OCI-LY3 (cell line): ENCODE measurements around the gene EIF5A.

ENCODE experiments used
- H2AFZ ChIP-seq: fragments of 200-600, 300-600 bp; shearing (Covaris generic); 2 replicates; pipeline ENCODE4 v1.6.0; 2014; ENCODE audit warnings: antibody characterized with exemption, low read depth, low read length
- H3K27ac ChIP-seq: fragments of 200-600, 300-600 bp; sonication (generic); 2 replicates; pipeline ENCODE4 v1.5.1; 2014; ENCODE audit warnings: mild to moderate bottlenecking, low read length, moderate library complexity, mixed read lengths
- H3K27me3 ChIP-seq: fragments of 200-600, 300-600 bp; sonication (generic); 2 replicates; pipeline ENCODE4 v1.6.1; 2014; ENCODE audit warnings: low read depth, low read length, mixed read lengths
- H3K36me3 ChIP-seq: fragments of 200-600, 300-600 bp; sonication (generic); replicated peaks from 2 replicates; pipeline ENCODE3; 2014; ENCODE audit warnings: low read depth, low read length, mixed read lengths
- H3K4me1 ChIP-seq: fragments of 300-600, 200-600 bp; sonication (generic); 2 replicates; pipeline ENCODE4 v1.6.1; 2014; ENCODE audit warnings: low read length, mixed read lengths
- H3K4me2 ChIP-seq: fragments of 200-600, 300-600 bp; sonication (generic); 2 replicates; pipeline ENCODE4 v1.6.1; 2014; ENCODE audit warnings: low read length, mixed read lengths
- H3K4me3 ChIP-seq: fragments of 300-600, 200-600 bp; sonication (generic); 2 replicates; pipeline ENCODE4 v1.5.1; 2014; ENCODE audit warnings: antibody characterized with exemption, mild to moderate bottlenecking, low read length, moderate library complexity
- H3K79me2 ChIP-seq: fragments of 300-600, 200-600 bp; shearing (Covaris generic); 2 replicates; pipeline ENCODE4 v1.6.1; 2014; ENCODE audit warnings: mild to moderate bottlenecking, low read length, mixed read lengths
- H3K9ac ChIP-seq: fragments of 300-600, 200-600 bp; shearing (Covaris generic); 2 replicates; pipeline ENCODE4 v1.6.0; 2014; ENCODE audit warnings: mild to moderate bottlenecking, low read length, moderate library complexity
- H3K9me3 ChIP-seq: fragments of 200-600, 300-600 bp; shearing (Covaris generic); 2 replicates; pipeline ENCODE4 v1.6.1; 2014; ENCODE audit warnings: low read length, mixed read lengths; ENCODE audit not compliant: insufficient read depth
- H4K20me1 ChIP-seq: fragments of 200-600, 300-600 bp; sonication (generic); 2 replicates; pipeline ENCODE4 v1.6.1; 2016; ENCODE audit warnings: low read length, mixed read lengths; ENCODE audit not compliant: insufficient read depth
- CTCF ChIP-seq: fragments of 200-600, 300-600 bp; sonication (generic); IDR thresholded peaks from 2 replicates; pipeline ENCODE4 v1.5.1; 2014; ENCODE audit warnings: antibody characterized with exemption, low read length, low read depth
- EZH2phosphoT487 ChIP-seq: fragments of 200-600 bp; shearing (Covaris generic); IDR thresholded peaks from 2 replicates; pipeline ENCODE4 v1.6.1; 2018; ENCODE audit warnings: antibody characterized with exemption, mixed run types, low read depth

The EIF5A gene

GRCh38 chr17:7289256-7290032 is 18.0 kb upstream of the EIF5A start:
- no peaks in the 10 kb centered on the region for H3K9me3 ChIP-seq
- H4K20me1 ChIP-seq = no peaks in the 10 kb centered on the region
- no peaks in the 10 kb centered on the region for H3K36me3 ChIP-seq
- H3K79me2 ChIP-seq = no peaks in the 10 kb centered on the region
- H3K27ac ChIP-seq = no peak overlapping the region
- H3K27me3 ChIP-seq = no peaks in the 10 kb centered on the region
- H3K4me1 ChIP-seq = no peaks in the 10 kb centered on the region
- no peak overlapping the region for H2AFZ ChIP-seq
- no peak overlapping the region for H3K9ac ChIP-seq
- no peak overlapping the region for H3K4me3 ChIP-seq
- H3K4me2 ChIP-seq = no peak overlapping the region
- no peak for TF ChIP-seq CTCF
- TF ChIP-seq EZH2phosphoT487 = no peak

- Histone ChIP-seq H3K9ac (no peak overlapping the region), H3K79me2 (no peaks in the 10 kb centered on the region), H3K4me3 (no peak overlapping the region), H3K4me2 (no peak overlapping the region), H2AFZ (no peak overlapping the region), H3K9me3 (no peaks in the 10 kb centered on the region), H3K27ac (no peak overlapping the region), H3K27me3 (no peaks in the 10 kb centered on the region), H3K4me1 (no peaks in the 10 kb centered on the region), H3K36me3 (no peaks in the 10 kb centered on the region), H4K20me1 (no peaks in the 10 kb centered on the region)
- TF ChIP-seq CTCF = no peak
- no peak for TF ChIP-seq EZH2phosphoT487
Measured at GRCh38 chr17:7290166-7290565, 17.3 kb upstream of the EIF5A start.

GRCh38 chr17:7290685-7291084 is 16.7 kb upstream of the EIF5A start:
- no peak overlapping the region for H3K9ac ChIP-seq
- no peak overlapping the region for H2AFZ ChIP-seq
- H3K27ac ChIP-seq = no peak overlapping the region
- H3K4me2 ChIP-seq = no peak overlapping the region
- TF ChIP-seq EZH2phosphoT487 = no peak
- TF ChIP-seq CTCF = no peak
- H3K4me3 ChIP-seq = no peak overlapping the region
- no peaks in the 10 kb centered on the region for H3K27me3 ChIP-seq
- no peaks in the 10 kb centered on the region for H4K20me1 ChIP-seq
- H3K79me2 ChIP-seq = no peaks in the 10 kb centered on the region
- no peaks in the 10 kb centered on the region for H3K36me3 ChIP-seq
- no peaks in the 10 kb centered on the region for H3K9me3 ChIP-seq
- no peaks in the 10 kb centered on the region for H3K4me1 ChIP-seq

GRCh38 chr17:7292194-7292593 is 15.2 kb upstream of the EIF5A start:
- Histone ChIP-seq H3K27me3 (no peaks in the 10 kb centered on the region), H3K4me2 (no peak overlapping the region), H4K20me1 (no peaks in the 10 kb centered on the region), H3K4me1 (peaks cover 2% of the 10 kb centered on the region; the same call in 1 of the 2 replicates), H3K36me3 (no peaks in the 10 kb centered on the region), H3K27ac (no peak overlapping the region), H3K9ac (no peak overlapping the region), H3K9me3 (no peaks in the 10 kb centered on the region), H3K4me3 (no peak overlapping the region), H3K79me2 (no peaks in the 10 kb centered on the region), H2AFZ (no peak overlapping the region)
- no peak for TF ChIP-seq CTCF
- TF ChIP-seq EZH2phosphoT487 = no peak
